GM20431 (cell line): Measurements from ENCODE around the gene ATP2A3.

Experiments
- in situ Hi-C: fragments of 300-500 bp; cut with MseI, MboI; formaldehyde crosslinking; loops from one replicate; pipeline ENCODE4 v1.15.0; 2020; ENCODE audit warnings: low sequenced_read_pairs; ENCODE audit not compliant: unreplicated experiment

The ATP2A3 gene

GRCh38 chr17:3940965-3941698 lies 23.1 kb downstream of the ATP2A3 start:
- in situ Hi-C loops, result no loop called here

GRCh38 chr17:3937359-3937758 lies 26.9 kb downstream of the ATP2A3 start:
- in situ Hi-C loops, result no loop called here

DNA sequence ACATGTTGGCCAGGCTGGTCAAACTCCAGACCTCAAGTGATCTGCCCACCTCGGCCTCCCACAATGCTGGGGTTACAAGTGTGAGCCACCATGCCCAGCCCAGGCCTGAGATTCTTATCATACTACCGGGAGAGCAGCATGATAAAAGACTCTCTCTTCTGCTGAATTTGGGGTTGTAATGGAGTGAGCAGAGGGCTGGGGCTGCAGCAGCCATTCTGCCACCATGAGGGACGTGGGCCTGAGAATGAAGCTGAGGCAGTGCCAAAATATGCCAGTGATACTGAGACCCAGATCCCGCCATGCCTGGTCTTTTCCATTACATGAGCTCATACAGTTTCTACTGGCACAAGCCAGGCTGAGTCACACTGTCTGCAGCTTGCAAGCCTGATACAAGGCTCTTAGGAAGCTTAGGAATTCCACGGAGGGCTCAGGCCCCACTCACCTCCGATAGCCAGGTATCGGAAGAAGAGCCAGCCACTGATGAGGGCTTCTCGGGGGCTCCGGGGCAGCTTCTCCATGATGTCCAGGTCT lies 28.3 kb downstream of the ATP2A3 start:
- in situ Hi-C loops, result no loop called here

DNA sequence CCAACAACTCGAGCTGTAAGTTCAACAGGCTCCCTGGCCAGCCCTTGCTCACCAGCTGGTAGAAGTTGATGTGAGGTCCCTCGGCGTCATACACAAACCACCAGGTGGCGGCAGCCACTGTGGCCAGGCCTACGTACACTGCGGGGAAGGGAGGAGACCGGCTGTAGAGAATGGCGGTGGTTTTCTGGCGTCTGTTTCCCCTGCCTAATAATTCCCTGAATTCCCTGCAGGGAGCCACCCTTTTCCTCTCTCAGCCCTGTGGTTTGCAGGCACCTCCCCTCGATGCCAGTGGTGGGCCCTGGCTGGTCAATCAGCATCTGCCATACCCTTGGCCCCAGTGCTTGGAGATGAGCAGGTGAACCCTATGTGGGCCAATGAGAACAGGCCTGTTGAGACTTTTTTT lies 29.1 kb downstream of the ATP2A3 start:
- in situ Hi-C loops, result no loop called here

DNA sequence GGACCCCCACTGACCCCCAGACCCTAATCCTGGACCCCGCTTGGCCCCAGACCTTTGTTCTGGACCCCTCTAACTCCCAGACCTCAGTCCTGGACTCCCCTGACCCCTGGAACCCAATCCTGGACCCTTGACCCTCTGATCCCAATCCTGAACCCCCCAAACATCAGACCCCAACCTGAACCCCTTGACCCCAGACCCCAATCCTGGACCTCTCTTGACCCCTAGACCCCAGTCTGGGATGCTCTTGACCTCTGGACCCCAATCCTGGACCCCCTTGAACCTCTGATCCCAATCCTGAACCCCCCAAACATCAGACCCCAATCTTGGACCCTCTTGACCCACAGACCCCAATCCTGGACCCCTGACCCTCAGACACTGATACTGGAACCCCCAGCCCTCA lies 34.5 kb downstream of the ATP2A3 start:
- in situ Hi-C loops, result loop anchor here (10.0 kb wide), 1 partner anchor 75 kb away; no protein-coding TSS in a partner anchor

- in situ Hi-C loops, result loop anchor here (10.0 kb wide), 1 partner anchor 76 kb away; no protein-coding TSS in a partner anchor
Observed at GRCh38 chr17:3929181-3929580, 35.1 kb downstream of the ATP2A3 start.

DNA sequence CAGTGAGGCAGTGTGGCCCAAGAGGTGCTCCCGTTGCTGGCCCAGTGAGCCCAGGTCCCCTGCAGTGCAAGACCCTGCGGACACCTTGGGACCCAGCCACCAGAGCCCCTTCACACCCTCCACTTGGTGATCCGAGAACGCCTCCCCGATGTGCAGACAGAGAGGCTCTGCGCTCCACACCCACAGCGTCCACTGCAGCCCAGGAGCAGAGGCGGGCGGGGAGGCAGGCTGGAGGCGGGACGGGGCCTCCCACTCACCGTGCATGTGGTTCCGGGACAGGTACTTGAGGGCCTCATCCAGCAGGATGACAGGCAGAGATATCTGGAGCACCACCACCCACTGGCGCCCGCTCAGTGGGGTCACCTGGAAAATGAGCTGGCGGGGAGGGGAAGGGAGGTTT lies 35.8 kb downstream of the ATP2A3 start:
- in situ Hi-C loops, result loop anchor here (10.0 kb wide), 1 partner anchor 76 kb away; no protein-coding TSS in a partner anchor

DNA sequence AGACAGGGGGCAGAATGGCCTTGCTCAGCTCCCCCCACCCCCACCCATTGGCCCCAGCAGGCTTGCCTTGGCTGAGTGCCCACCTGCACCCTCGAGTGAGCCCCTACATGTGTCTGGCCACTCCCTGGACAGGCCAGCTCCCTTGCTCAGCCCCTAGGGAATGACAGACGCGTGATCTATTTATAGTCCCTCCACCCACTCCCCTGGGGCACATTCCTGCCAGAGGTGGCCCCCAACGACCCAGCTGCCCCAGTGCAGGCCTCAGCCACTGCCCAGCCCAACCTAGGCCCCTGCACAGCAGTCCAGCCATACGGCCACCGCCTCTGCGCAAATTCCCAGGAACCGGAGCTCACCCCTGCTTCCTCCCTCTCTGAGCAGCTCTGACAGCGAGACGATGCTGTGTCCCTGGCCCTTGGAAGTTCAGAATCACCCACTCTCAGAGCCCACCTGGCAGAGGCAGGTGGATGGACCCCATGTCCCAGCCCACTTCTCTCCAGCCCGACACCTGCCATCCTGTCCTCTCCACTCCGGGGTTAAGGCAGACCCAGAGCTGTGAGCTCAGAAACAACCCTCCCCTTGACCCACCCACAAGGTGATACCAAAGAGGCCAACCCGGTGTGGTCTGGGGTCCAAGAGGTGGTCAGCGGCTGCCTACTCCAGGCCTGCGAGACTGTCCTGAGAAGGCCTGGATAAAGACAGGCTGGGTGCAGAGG lies 36.5 kb downstream of the ATP2A3 start:
- in situ Hi-C loops, result loop anchor here (10.0 kb wide), 1 partner anchor 77 kb away; no protein-coding TSS in a partner anchor

GRCh38 chr17:3926860-3927627 lies 37.2 kb downstream of the ATP2A3 start:
- in situ Hi-C loops, result loop anchor here (10.0 kb wide), 1 partner anchor 78 kb away; no protein-coding TSS in a partner anchor

- in situ Hi-C loops, result loop anchor here (10.0 kb wide), 1 partner anchor 79 kb away; no protein-coding TSS in a partner anchor
Observed at GRCh38 chr17:3925684-3926485, 38.4 kb downstream of the ATP2A3 start.

GRCh38 chr17:3924512-3925350 lies 39.5 kb downstream of the ATP2A3 start:
- in situ Hi-C loops, result loop anchor here (10.0 kb wide), 1 partner anchor 80 kb away; no protein-coding TSS in a partner anchor

GRCh38 chr17:3923466-3924190 lies 40.6 kb downstream of the ATP2A3 start:
- in situ Hi-C loops, result loop anchor here (10.0 kb wide), 1 partner anchor 81 kb away; no protein-coding TSS in a partner anchor

GRCh38 chr17:3922765-3923164 lies 41.5 kb downstream of the ATP2A3 start:
- in situ Hi-C loops, result loop anchor here (10.0 kb wide), 1 partner anchor 82 kb away; no protein-coding TSS in a partner anchor

GRCh38 chr17:3921502-3922319 lies 42.5 kb downstream of the ATP2A3 start:
- in situ Hi-C loops, result loop anchor here (10.0 kb wide), 1 partner anchor 83 kb away; no protein-coding TSS in a partner anchor

- in situ Hi-C loops, result loop anchor here (10.0 kb wide), 1 partner anchor 84 kb away; no protein-coding TSS in a partner anchor
Observed at GRCh38 chr17:3921006-3921405, 43.2 kb downstream of the ATP2A3 start.

- in situ Hi-C loops, result no loop called here
Observed at GRCh38 chr17:3919123-3919624, 45.1 kb downstream of the ATP2A3 start.
